ENCODE measurements around the gene MGAT5B. TPM values are rescaled to one million over a fixed set of nuclear protein-coding genes. Genes with fewer than 3 reads are reported as not detected.

MGAT5B gene
- total and polyA plus RNA-seq, 4 donors: 0.28 to 0.67 (median 0.46) TPM

- Histone ChIP-seq H3K4me3 (no peak overlapping the region), H3K27ac (ENCODE audit: low read depth in 1 of 2, low read length in 1 of 2) (no peak overlapping the region), H3K9ac (ENCODE audit: insufficient read depth in 1 of 2, low read length in 2 of 2) (no peak overlapping the region), H3K27me3 (ENCODE audit: control insufficient read depth in 3 of 3, insufficient read depth in 3 of 3, low read length in 2 of 3) (no peaks in the 10 kb centered on the region), H3K9me3 (ENCODE audit: control insufficient read depth in 4 of 4, insufficient read depth in 3 of 4, low read length in 3 of 4) (peaks cover 0 to 4% (median 0%) of the 10 kb centered on the region in 4 donors), H3K36me3 (ENCODE audit: control insufficient read depth in 4 of 4, insufficient read depth in 4 of 4, low read length in 4 of 4) (no peaks in the 10 kb centered on the region), H3K4me1 (ENCODE audit: control insufficient read depth in 5 of 5, insufficient read depth in 5 of 5, low read length in 5 of 5) (no peaks in the 10 kb centered on the region)
- TF ChIP-seq, protein P1, sequence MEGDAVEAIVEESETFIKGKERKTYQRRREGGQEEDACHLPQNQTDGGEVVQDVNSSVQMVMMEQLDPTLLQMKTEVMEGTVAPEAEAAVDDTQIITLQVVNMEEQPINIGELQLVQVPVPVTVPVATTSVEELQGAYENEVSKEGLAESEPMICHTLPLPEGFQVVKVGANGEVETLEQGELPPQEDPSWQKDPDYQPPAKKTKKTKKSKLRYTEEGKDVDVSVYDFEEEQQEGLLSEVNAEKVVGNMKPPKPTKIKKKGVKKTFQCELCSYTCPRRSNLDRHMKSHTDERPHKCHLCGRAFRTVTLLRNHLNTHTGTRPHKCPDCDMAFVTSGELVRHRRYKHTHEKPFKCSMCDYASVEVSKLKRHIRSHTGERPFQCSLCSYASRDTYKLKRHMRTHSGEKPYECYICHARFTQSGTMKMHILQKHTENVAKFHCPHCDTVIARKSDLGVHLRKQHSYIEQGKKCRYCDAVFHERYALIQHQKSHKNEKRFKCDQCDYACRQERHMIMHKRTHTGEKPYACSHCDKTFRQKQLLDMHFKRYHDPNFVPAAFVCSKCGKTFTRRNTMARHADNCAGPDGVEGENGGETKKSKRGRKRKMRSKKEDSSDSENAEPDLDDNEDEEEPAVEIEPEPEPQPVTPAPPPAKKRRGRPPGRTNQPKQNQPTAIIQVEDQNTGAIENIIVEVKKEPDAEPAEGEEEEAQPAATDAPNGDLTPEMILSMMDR (IDR thresholded peaks at IDR 0.05; ENCODE audit: control extremely low read depth, extremely low read depth): no peak
- 85 to 90% methylated on average over 5 of the region's 5 CpGs for WGBS, 2 donors
- DNase-seq: no peak
- ATAC-seq (ENCODE audit: insufficient read depth, low FRiP score): no peak
Measured at GRCh38 chr17:76886395-76886794, 18.2 kb downstream of the MGAT5B start.

GRCh38 chr17:76887802-76888201, 19.6 kb downstream of the MGAT5B start:
- ATAC-seq (ENCODE audit: insufficient read depth, low FRiP score): no peak

DNA sequence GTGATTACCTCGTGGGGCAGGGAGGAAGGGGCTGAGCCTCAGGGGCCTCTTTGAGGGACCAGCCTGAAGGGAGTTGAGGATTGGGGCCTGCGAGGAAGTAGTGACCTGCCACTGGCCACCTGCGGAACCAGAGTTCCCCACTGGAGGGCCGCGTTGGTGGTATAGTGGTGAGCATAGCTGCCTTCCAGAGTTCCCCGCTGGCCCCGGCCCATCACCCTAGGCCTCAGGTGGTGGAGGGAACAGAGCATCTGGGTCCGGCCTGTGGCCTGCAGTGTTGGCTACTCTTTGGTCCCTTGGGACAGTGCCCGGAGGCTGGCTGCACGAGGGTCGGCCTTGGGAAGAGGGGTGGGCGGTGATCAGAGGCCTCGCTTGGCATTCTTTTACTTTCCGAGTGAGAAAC, 20.5 kb downstream of the MGAT5B start:
- H3K36me3 ChIP-seq (ENCODE audit: control insufficient read depth in 4 of 4, insufficient read depth in 4 of 4, low read length in 4 of 4): no peaks in the 10 kb centered on the region
- H3K27ac ChIP-seq (ENCODE audit: low read depth in 1 of 2, low read length in 1 of 2): no peak overlapping the region
- H3K27me3 ChIP-seq (ENCODE audit: control insufficient read depth in 3 of 3, insufficient read depth in 3 of 3, low read length in 2 of 3): no peaks in the 10 kb centered on the region
- H3K4me3 ChIP-seq: no peak overlapping the region
- no peaks in the 10 kb centered on the region for H3K4me1 ChIP-seq (ENCODE audit: control insufficient read depth in 5 of 5, insufficient read depth in 5 of 5, low read length in 5 of 5)
- no peak overlapping the region for H3K9ac ChIP-seq (ENCODE audit: insufficient read depth in 1 of 2, low read length in 2 of 2)
- DNase-seq (no peak), ATAC-seq (ENCODE audit: insufficient read depth, low FRiP score) (no peak)
- peaks cover 0 to 4% (median 0%) of the 10 kb centered on the region in 4 donors for H3K9me3 ChIP-seq (ENCODE audit: control insufficient read depth in 4 of 4, insufficient read depth in 3 of 4, low read length in 3 of 4)
- TF ChIP-seq, protein P1 (IDR thresholded peaks at IDR 0.05; ENCODE audit: control extremely low read depth, extremely low read depth): no peak
- WGBS, 2 donors: 83% methylated on average over 14 of the region's 14 CpGs

More at GRCh38 chr17:76887802-76888201, 19.6 kb downstream of the MGAT5B start:
- 80 to 84% methylated on average over 6 of the region's 6 CpGs for WGBS, 2 donors
- Histone ChIP-seq H3K27ac (ENCODE audit: low read depth in 1 of 2, low read length in 1 of 2) (no peak overlapping the region), H3K4me3 (no peak overlapping the region), H3K27me3 (ENCODE audit: control insufficient read depth in 3 of 3, insufficient read depth in 3 of 3, low read length in 2 of 3) (no peaks in the 10 kb centered on the region), H3K9ac (ENCODE audit: insufficient read depth in 1 of 2, low read length in 2 of 2) (no peak overlapping the region), H3K36me3 (ENCODE audit: control insufficient read depth in 4 of 4, insufficient read depth in 4 of 4, low read length in 4 of 4) (no peaks in the 10 kb centered on the region), H3K4me1 (ENCODE audit: control insufficient read depth in 5 of 5, insufficient read depth in 5 of 5, low read length in 5 of 5) (no peaks in the 10 kb centered on the region), H3K9me3 (ENCODE audit: control insufficient read depth in 4 of 4, insufficient read depth in 3 of 4, low read length in 3 of 4) (peaks cover 0 to 4% (median 0%) of the 10 kb centered on the region in 4 donors)
- TF ChIP-seq, protein P1 (IDR thresholded peaks at IDR 0.05; ENCODE audit: control extremely low read depth, extremely low read depth): no peak
- DNase-seq: no peak

GRCh38 chr17:76889323-76889722, 21.1 kb downstream of the MGAT5B start:
- H3K4me3 ChIP-seq: no peak overlapping the region
- TF ChIP-seq, protein P1 (IDR thresholded peaks at IDR 0.05; ENCODE audit: control extremely low read depth, extremely low read depth): no peak
- H3K36me3 ChIP-seq (ENCODE audit: control insufficient read depth in 4 of 4, insufficient read depth in 4 of 4, low read length in 4 of 4): no peaks in the 10 kb centered on the region
- H3K27ac ChIP-seq (ENCODE audit: low read depth in 1 of 2, low read length in 1 of 2): no peak overlapping the region
- no peak for DNase-seq
- no peaks in the 10 kb centered on the region for H3K4me1 ChIP-seq (ENCODE audit: control insufficient read depth in 5 of 5, insufficient read depth in 5 of 5, low read length in 5 of 5)
- peaks cover 0 to 2% (median 0%) of the 10 kb centered on the region in 4 donors for H3K9me3 ChIP-seq (ENCODE audit: control insufficient read depth in 4 of 4, insufficient read depth in 3 of 4, low read length in 3 of 4)
- H3K27me3 ChIP-seq (ENCODE audit: control insufficient read depth in 3 of 3, insufficient read depth in 3 of 3, low read length in 2 of 3): no peaks in the 10 kb centered on the region
- no peak overlapping the region for H3K9ac ChIP-seq (ENCODE audit: insufficient read depth in 1 of 2, low read length in 2 of 2)
- no peak for ATAC-seq (ENCODE audit: insufficient read depth, low FRiP score)
- 83 to 84% methylated on average over 5 of the region's 5 CpGs for WGBS, 2 donors
